Sigmoid colon (tissue), 7 donors: Measurements from ENCODE around the gene PCGF2. TPM values are rescaled to one million over a fixed set of nuclear protein-coding genes. Genes with fewer than 3 reads are reported as not detected.

Source experiments
- DNase-seq: peaks from one replicate; pipeline ENCODE4 v3.0.0-alpha.2; 2019
- H3K27ac ChIP-seq, 4 donors: fragments of 200-600 bp; sonication (generic); one replicate each; pipeline ENCODE4 v1.5.1; 2016 to 2019; ENCODE audit warnings: mild to moderate bottlenecking in 1 of 4
- H3K27me3 ChIP-seq, 3 donors: fragments of 200-600 bp; sonication (generic); one replicate each; pipeline ENCODE4 v1.5.1; 2019; ENCODE audit warnings: mild to moderate bottlenecking in 1 of 3
- H3K36me3 ChIP-seq, 4 donors: fragments of 200-600 bp; sonication (generic); one replicate each; pipeline ENCODE4 v1.5.1; 2016 to 2019
- H3K4me1 ChIP-seq, 4 donors: fragments of 200-600 bp; sonication (generic); one replicate each; pipeline ENCODE4 v1.5.1; 2017 to 2019
- H3K4me3 ChIP-seq, 4 donors: fragments of 200-600 bp; sonication (generic); one replicate each; pipeline ENCODE4 v1.5.1; 2017 to 2019; ENCODE audit warnings: mild to moderate bottlenecking in 2 of 4, moderate library complexity in 1 of 4
- H3K9me3 ChIP-seq, 4 donors: fragments of 200-600 bp in 3 of 4; sonication (generic) in 3 of 4; one replicate each; pipeline versions ENCODE4 v1.5.1 to v1.6.1; 2013 to 2019
- CTCF ChIP-seq, 4 experiments: fragments of 450-650 bp in 3 of 4; fragments of 200-600 bp in 1 of 4; IDR thresholded peaks; one replicate each; pipeline ENCODE4 v1.5.1; 2016 to 2019; ENCODE audit warnings: antibody characterized with exemption in 4 of 4, mild to moderate bottlenecking in 3 of 4, moderate library complexity in 2 of 4
- EP300 ChIP-seq, 4 donors: sonication (generic); formaldehyde crosslinking; IDR thresholded peaks; one replicate each; pipeline ENCODE4 v1.6.1; 2017; ENCODE audit warnings: antibody characterized with exemption in 4 of 4
- POLR2A ChIP-seq, 2 donors: fragments of 450-650 bp; IDR thresholded peaks; one replicate each; pipeline ENCODE4 v1.6.1; 2016; ENCODE audit warnings: antibody characterized with exemption in 2 of 2, mild to moderate bottlenecking in 2 of 2, moderate library complexity in 2 of 2
- POLR2AphosphoS5 ChIP-seq, 4 donors: sonication (generic); formaldehyde crosslinking; IDR thresholded peaks; one replicate each; pipeline ENCODE4 v1.6.1; 2017; ENCODE audit warnings: antibody characterized with exemption in 4 of 4
- WGBS, 2 donors: extraction: QIAGEN DNeasy Blood & Tissue Kit; methylation state at CpG; one replicate each; pipeline ENCODE4 v1.1.7; 2013; 5-methylcytosine and 5-hydroxymethylcytosine counted together
- intact Hi-C: fragments of 100-400 bp; cut with DNase I; formaldehyde crosslinking; loops from one replicate; pipeline ENCODE4 v1.15.1; 2023
- polyA plus RNA-seq, 3 donors: library from polyadenylated mRNA; stranded (reverse); fragments of 200-250 nt; gene quantifications; one replicate each; pipeline ENCODE4 v1.2.3, GENCODE V29; 2013
- total RNA-seq, 4 donors: library from RNA; depleted of rRNA; stranded (reverse); fragments of >200 nt; gene quantifications; one replicate each; pipeline ENCODE4 v1.1.0, GENCODE V29; 2016
- donor health status: healthy with polysubstance abuse.
- donor health status: Bipolar disorder and iron deficiency.
- donor health status: healthy.

PCGF2 gene
- total and polyA plus RNA-seq, 7 donors = 4.3 to 32.6 (median 8.9) TPM

- peaks cover 0 to 6% (median 3%) of the 10 kb centered on the region in 4 donors for H3K4me1 ChIP-seq
- no peak for DNase-seq
- H3K27me3 ChIP-seq = no peaks in the 10 kb centered on the region
- H3K36me3 ChIP-seq = peaks cover 43 to 88% (median 49%) of the 10 kb centered on the region in 4 donors
- intact Hi-C loops = no loop called here
- H3K9me3 ChIP-seq = no peaks in the 10 kb centered on the region
- WGBS, 2 donors = 93 to 94% methylated on average over 29 of the region's 29 CpGs
- TF ChIP-seq POLR2AphosphoS5 (IDR thresholded peaks at IDR 0.05) (no peak), CTCF (IDR thresholded peaks at IDR 0.05) (no peak), EP300 (IDR thresholded peaks at IDR 0.05) (no peak), POLR2A (IDR thresholded peaks at IDR 0.05) (no peak)
- no peak overlapping the region for H3K4me3 ChIP-seq
- peak overlapping the region in 1 of 4 donors; percentile 4 for H3K27ac ChIP-seq
Measured at GRCh38 chr17:38719289-38719942, 28.7 kb downstream of the PCGF2 start.

- no peak overlapping the region for H3K27ac ChIP-seq
- no peaks in the 10 kb centered on the region for H3K9me3 ChIP-seq
- no peaks in the 10 kb centered on the region for H3K4me1 ChIP-seq
- no peaks in the 10 kb centered on the region for H3K27me3 ChIP-seq
- TF ChIP-seq POLR2A (IDR thresholded peaks at IDR 0.05) (no peak), CTCF (IDR thresholded peaks at IDR 0.05) (no peak), EP300 (IDR thresholded peaks at IDR 0.05) (no peak), POLR2AphosphoS5 (IDR thresholded peaks at IDR 0.05) (no peak)
- no peak overlapping the region for H3K4me3 ChIP-seq
- whole genome bisulfite sequencing, 2 donors = 73 to 75% methylated on average over 12 of the region's 12 CpGs
- intact Hi-C loops = no loop called here
- H3K36me3 ChIP-seq = peaks cover 43 to 100% (median 54%) of the 10 kb centered on the region in 4 donors
- no peak for DNase-seq
Measured at GRCh38 chr17:38717139-38717745, 30.9 kb downstream of the PCGF2 start.

DNA sequence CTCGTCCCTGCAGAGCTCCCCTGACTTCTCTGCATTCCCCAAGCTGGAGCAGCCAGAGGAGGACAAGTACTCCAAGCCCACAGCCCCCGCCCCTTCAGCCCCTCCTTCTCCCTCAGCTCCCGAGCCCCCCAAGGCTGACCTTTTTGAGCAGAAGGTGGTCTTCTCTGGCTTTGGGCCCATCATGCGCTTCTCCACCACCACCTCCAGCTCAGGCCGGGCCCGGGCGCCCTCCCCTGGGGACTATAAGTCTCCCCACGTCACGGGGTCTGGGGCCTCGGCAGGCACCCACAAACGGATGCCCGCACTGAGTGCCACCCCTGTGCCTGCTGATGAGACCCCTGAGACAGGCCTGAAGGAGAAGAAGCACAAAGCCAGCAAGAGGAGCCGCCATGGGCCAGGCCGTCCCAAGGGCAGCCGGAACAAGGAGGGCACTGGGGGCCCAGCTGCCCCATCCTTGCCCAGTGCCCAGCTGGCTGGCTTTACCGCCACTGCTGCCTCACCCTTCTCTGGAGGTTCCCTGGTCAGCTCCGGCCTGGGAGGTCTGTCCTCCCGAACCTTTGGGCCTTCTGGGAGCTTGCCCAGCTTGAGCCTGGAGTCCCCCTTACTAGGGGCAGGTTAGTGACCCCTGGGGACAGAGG lies 31.6 kb downstream of the PCGF2 start:
- intact Hi-C loops = no loop called here
- no peak overlapping the region for H3K4me3 ChIP-seq
- no peaks in the 10 kb centered on the region for H3K4me1 ChIP-seq
- H3K27ac ChIP-seq = no peak overlapping the region
- H3K27me3 ChIP-seq = no peaks in the 10 kb centered on the region
- H3K9me3 ChIP-seq = no peaks in the 10 kb centered on the region
- TF ChIP-seq POLR2A (IDR thresholded peaks at IDR 0.05) = no peak
- TF ChIP-seq EP300 (IDR thresholded peaks at IDR 0.05) = no peak
- TF ChIP-seq CTCF (IDR thresholded peaks at IDR 0.05) = no peak
- no peak for TF ChIP-seq POLR2AphosphoS5 (IDR thresholded peaks at IDR 0.05)
- H3K36me3 ChIP-seq = peaks cover 36 to 100% (median 55%) of the 10 kb centered on the region in 4 donors
- 94 to 95% methylated on average over 18 of the region's 18 CpGs for WGBS, 2 donors
- DNase-seq = no peak

GRCh38 chr17:38715216-38715943 lies 32.8 kb downstream of the PCGF2 start:
- no peak for DNase-seq
- Histone ChIP-seq H3K36me3 (peaks cover 29 to 99% (median 51%) of the 10 kb centered on the region in 4 donors), H3K27me3 (no peaks in the 10 kb centered on the region), H3K4me1 (no peaks in the 10 kb centered on the region), H3K4me3 (no peak overlapping the region), H3K27ac (no peak overlapping the region), H3K9me3 (no peaks in the 10 kb centered on the region)
- peak in 1 of 4 donors; percentile 7 for TF ChIP-seq POLR2AphosphoS5 (IDR thresholded peaks at IDR 0.05)
- no peak for TF ChIP-seq EP300 (IDR thresholded peaks at IDR 0.05)
- TF ChIP-seq POLR2A (IDR thresholded peaks at IDR 0.05) = no peak
- intact Hi-C loops = no loop called here
- 83% methylated on average over 9 of the region's 9 CpGs for WGBS, 2 donors
